Neural progenitor cell (in vitro differentiated cells): Measurements from ENCODE around the gene IFNK. TPM values are rescaled to one million over a fixed set of nuclear protein-coding genes. Genes with fewer than 3 reads are reported as not detected.

Experiments used
- DNase-seq: peaks from one replicate; pipeline ENCODE4 v3.0.0-alpha.2; 2016; ENCODE audit warnings: low spot score
- H2AFZ ChIP-seq: fragments of 200-600 bp; sonication (generic); replicated peaks from 2 replicates; pipeline ENCODE4 v1.6.1; 2016; ENCODE audit warnings: antibody characterized with exemption
- H3F3A ChIP-seq: fragments of 200-600 bp; sonication (generic); 2 replicates; pipeline ENCODE4 v1.6.1; 2016; ENCODE audit warnings: antibody characterized with exemption, low read depth
- H3K27ac ChIP-seq: fragments of 200-600 bp; sonication (generic); 2 replicates; pipeline ENCODE4 v1.5.1; 2016; ENCODE audit warnings: mild to moderate bottlenecking
- H3K27me3 ChIP-seq: fragments of 200-600 bp; sonication (generic); 2 replicates; pipeline ENCODE4 v1.6.1; 2016; ENCODE audit warnings: mild to moderate bottlenecking, moderate library complexity
- H3K36me3 ChIP-seq: fragments of 200-600 bp; sonication (generic); 2 replicates; pipeline ENCODE4 v1.5.1; 2016
- H3K4me1 ChIP-seq: fragments of 200-600 bp; sonication (generic); 2 replicates; pipeline ENCODE4 v1.6.1; 2016; ENCODE audit warnings: mixed run types
- H3K4me2 ChIP-seq: fragments of 200-600 bp; sonication (generic); 2 replicates; pipeline ENCODE4 v1.6.1; 2016
- H3K4me3 ChIP-seq: fragments of 200-600 bp; sonication (generic); 2 replicates; pipeline ENCODE4 v1.5.1; 2016
- H3K79me2 ChIP-seq: fragments of 200-600 bp; sonication (generic); 2 replicates; pipeline ENCODE4 v1.6.1; 2016; ENCODE audit warnings: low read depth
- H3K9ac ChIP-seq: fragments of 200-600 bp; sonication (generic); 2 replicates; pipeline ENCODE4 v1.6.1; 2016
- H3K9me3 ChIP-seq: fragments of 200-600 bp; sonication (generic); 2 replicates; pipeline ENCODE4 v1.5.1; 2016; ENCODE audit warnings: low read depth
- H4K20me1 ChIP-seq: fragments of 200-600 bp; sonication (generic); 2 replicates; pipeline ENCODE4 v1.6.1; 2016; ENCODE audit warnings: low read depth
- H3K27ac Mint-ChIP-seq: 3 replicates; pipeline ENCODE4 v1.8.0; 2021; ENCODE audit warnings: mixed read lengths
- H3K27me3 Mint-ChIP-seq: 2 replicates; pipeline ENCODE4 v1.8.0; 2022; ENCODE audit warnings: low read depth, mild to moderate bottlenecking, inconsistent platforms, moderate library complexity, mixed read lengths; ENCODE audit not compliant: insufficient read depth
- H3K36me3 Mint-ChIP-seq: 3 replicates; pipeline ENCODE4 v1.8.0; 2021; ENCODE audit warnings: mixed read lengths
- H3K4me1 Mint-ChIP-seq: 3 replicates; pipeline ENCODE4 v1.8.0; 2021; ENCODE audit warnings: mixed read lengths
- H3K4me3 Mint-ChIP-seq: 3 replicates; pipeline ENCODE4 v1.8.0; 2021; ENCODE audit warnings: mild to moderate bottlenecking, moderate library complexity, mixed read lengths
- H3K9me3 Mint-ChIP-seq: 3 replicates; pipeline ENCODE4 v1.8.0; 2020; ENCODE audit warnings: mixed read lengths
- EZH2 ChIP-seq: fragments of 200-600 bp; sonication (generic); IDR thresholded peaks from 2 replicates; pipeline ENCODE4 v1.6.1; 2017; ENCODE audit warnings: antibody characterized with exemption, mild to moderate bottlenecking, moderate library complexity
- EZH2phosphoT487 ChIP-seq: fragments of 200-600 bp; sonication (generic); IDR thresholded peaks from 2 replicates; pipeline ENCODE4 v1.6.1; 2017; ENCODE audit warnings: antibody characterized with exemption
- total RNA-seq: library from RNA; depleted of rRNA; stranded (reverse); fragments of >200 nt; gene quantifications from 2 replicates; pipeline ENCODE4 v1.2.3, GENCODE V29; 2015; ENCODE audit warnings: low replicate concordance
- TF ChIP-seq, protein P1 (sequence below): fragments of 200-600 bp; sonication (generic); IDR thresholded peaks from 2 replicates; pipeline ENCODE4 v1.5.1; 2017; ENCODE audit warnings: antibody characterized with exemption, mild to moderate bottlenecking

Gene IFNK
- total RNA-seq, 1 donor from 2014 or later: not detected

DNA sequence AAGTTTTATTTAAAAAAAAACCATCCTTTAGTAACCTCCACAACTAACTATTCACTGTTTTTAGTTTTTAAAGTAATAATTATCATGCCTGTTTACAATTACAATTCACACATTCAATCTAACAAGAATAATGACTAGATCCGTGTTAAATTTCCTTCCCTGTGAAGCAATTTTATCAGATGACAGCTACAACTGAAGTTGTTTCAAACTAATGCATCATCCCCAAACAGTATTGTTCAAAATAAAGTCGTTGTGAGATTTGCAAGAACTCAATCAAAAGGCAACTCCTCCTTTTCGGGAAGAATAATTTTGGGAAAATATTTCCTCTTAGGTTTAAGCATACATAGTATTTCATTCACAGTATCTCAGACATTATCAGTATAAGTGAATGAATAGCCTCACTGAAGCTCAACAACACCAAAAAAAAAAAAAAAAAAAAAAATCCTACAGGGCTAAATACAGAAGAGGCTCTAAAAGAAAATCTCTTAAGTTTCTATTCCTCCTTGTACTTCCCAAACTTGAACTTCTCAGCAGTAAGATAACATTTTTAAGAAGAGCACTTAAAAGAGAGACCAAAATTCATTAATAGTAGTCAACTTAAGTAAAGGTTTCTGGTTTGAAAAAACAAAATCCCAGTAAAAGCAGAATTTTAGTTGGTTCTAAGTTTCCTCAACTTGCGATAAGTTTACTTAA is 39.8 kb downstream of the IFNK start:
- Histone ChIP-seq H3K9ac (no peak overlapping the region), H3K27me3 (no peaks in the 10 kb centered on the region), H3K4me3 (no peak overlapping the region), H3K79me2 (peaks cover 27% of the 10 kb centered on the region), H4K20me1 (peaks cover 7% of the 10 kb centered on the region), H3K9me3 (no peaks in the 10 kb centered on the region), H3F3A (no peaks in the 10 kb centered on the region), H3K4me2 (no peak overlapping the region), H2AFZ (no peak overlapping the region), H3K36me3 (peaks cover 42% of the 10 kb centered on the region), H3K27ac (no peak overlapping the region), H3K4me1 (no peaks in the 10 kb centered on the region)
- TF ChIP-seq EZH2 (no peak), EZH2phosphoT487 (no peak)
- TF ChIP-seq, protein P1, sequence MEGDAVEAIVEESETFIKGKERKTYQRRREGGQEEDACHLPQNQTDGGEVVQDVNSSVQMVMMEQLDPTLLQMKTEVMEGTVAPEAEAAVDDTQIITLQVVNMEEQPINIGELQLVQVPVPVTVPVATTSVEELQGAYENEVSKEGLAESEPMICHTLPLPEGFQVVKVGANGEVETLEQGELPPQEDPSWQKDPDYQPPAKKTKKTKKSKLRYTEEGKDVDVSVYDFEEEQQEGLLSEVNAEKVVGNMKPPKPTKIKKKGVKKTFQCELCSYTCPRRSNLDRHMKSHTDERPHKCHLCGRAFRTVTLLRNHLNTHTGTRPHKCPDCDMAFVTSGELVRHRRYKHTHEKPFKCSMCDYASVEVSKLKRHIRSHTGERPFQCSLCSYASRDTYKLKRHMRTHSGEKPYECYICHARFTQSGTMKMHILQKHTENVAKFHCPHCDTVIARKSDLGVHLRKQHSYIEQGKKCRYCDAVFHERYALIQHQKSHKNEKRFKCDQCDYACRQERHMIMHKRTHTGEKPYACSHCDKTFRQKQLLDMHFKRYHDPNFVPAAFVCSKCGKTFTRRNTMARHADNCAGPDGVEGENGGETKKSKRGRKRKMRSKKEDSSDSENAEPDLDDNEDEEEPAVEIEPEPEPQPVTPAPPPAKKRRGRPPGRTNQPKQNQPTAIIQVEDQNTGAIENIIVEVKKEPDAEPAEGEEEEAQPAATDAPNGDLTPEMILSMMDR: no peak
- no peak overlapping the region for H3K27ac Mint-ChIP-seq
- DNase-seq: no peak
- peaks cover 18% of the 10 kb centered on the region for H3K36me3 Mint-ChIP-seq
- no peaks in the 10 kb centered on the region for H3K9me3 Mint-ChIP-seq
- no peaks in the 10 kb centered on the region for H3K27me3 Mint-ChIP-seq
- H3K4me1 Mint-ChIP-seq: no peaks in the 10 kb centered on the region
- H3K4me3 Mint-ChIP-seq: no peak overlapping the region

DNA sequence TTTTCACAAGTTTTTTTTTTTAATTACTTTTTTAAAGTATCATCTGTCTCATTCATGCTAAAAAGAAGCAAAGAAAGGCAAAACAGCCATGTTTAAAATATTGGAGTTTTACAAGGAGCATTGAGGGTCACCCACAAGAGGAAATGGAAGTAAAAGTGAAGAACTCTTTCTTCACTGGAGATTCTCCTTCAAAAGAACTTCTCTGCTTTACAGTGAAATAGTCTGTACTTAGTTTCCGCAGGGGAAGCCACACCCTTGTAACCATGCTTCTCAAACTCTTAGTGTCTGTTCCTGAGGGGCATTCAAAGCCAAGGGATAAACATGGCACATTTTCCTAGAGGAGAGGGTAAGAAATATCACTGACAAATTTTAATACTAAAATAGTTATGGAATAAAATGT is 40.6 kb downstream of the IFNK start:
- no peaks in the 10 kb centered on the region for H3K27me3 Mint-ChIP-seq
- no peak overlapping the region for H3K4me3 Mint-ChIP-seq
- no peaks in the 10 kb centered on the region for H3K27me3 ChIP-seq
- H3K4me1 Mint-ChIP-seq: no peaks in the 10 kb centered on the region
- H3K27ac ChIP-seq: no peak overlapping the region
- no peak for DNase-seq
- H3K4me3 ChIP-seq: no peak overlapping the region
- H3K79me2 ChIP-seq: peaks cover 35% of the 10 kb centered on the region
- H3K4me2 ChIP-seq: no peak overlapping the region
- no peaks in the 10 kb centered on the region for H3K9me3 Mint-ChIP-seq
- H3K36me3 Mint-ChIP-seq: peaks cover 16% of the 10 kb centered on the region
- TF ChIP-seq EZH2 (no peak), EZH2phosphoT487 (no peak)
- TF ChIP-seq, protein P1: no peak
- H4K20me1 ChIP-seq: peaks cover 12% of the 10 kb centered on the region
- peaks cover 39% of the 10 kb centered on the region for H3K36me3 ChIP-seq
- no peaks in the 10 kb centered on the region for H3K9me3 ChIP-seq
- H3K9ac ChIP-seq: no peak overlapping the region
- H3F3A ChIP-seq: no peaks in the 10 kb centered on the region
- H3K4me1 ChIP-seq: no peaks in the 10 kb centered on the region
- H2AFZ ChIP-seq: no peak overlapping the region
- no peak overlapping the region for H3K27ac Mint-ChIP-seq

DNA sequence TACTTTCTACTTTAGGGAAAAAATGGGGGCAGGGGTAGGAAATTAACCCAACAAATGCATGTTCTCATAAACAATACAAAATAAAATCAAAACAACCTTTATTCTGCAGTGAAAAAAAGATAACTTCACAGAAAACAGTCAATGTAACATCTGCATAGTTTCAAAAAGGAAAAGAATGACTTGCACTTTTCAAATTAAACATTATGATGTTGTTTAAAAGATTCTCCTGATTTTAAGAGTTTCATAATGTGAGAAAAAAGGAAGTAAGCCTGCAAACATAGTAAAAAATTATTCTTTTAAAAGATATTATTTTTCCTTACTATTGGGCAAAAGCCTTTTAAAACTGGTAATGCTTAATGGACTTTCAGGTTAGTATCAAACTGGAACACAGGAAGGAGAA is 41.6 kb downstream of the IFNK start:
- H3K36me3 ChIP-seq: peaks cover 31% of the 10 kb centered on the region
- peaks cover 17% of the 10 kb centered on the region for H3K36me3 Mint-ChIP-seq

DNA sequence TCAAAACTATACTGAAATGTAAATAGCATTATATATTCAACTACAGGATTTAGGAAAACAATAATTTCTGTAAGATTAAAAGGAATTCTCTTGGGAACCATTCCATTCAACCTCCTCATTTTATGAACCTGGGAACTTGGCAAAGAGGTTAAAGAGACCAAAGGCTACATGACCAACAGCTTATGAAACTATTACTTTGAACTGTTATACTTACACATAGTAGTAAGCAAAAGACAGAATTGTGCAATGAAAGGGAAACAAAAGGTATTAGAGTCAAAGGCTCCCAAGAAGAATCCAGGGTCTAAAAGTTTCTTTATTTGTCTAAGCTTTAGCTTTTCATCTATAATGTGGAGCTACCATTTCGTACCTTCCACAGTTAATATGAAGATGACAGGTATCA is 42.0 kb downstream of the IFNK start:
- no peak overlapping the region for H3K27ac Mint-ChIP-seq
- peaks cover 27% of the 10 kb centered on the region for H3K36me3 ChIP-seq

More for the DNA sequence above, 41.6 kb downstream of the IFNK start:
- Histone ChIP-seq H3K27ac (no peak overlapping the region), H3K4me1 (no peaks in the 10 kb centered on the region), H3K79me2 (peaks cover 45% of the 10 kb centered on the region), H3K4me3 (no peak overlapping the region), H4K20me1 (peaks cover 12% of the 10 kb centered on the region), H3F3A (no peaks in the 10 kb centered on the region), H3K27me3 (no peaks in the 10 kb centered on the region), H2AFZ (no peak overlapping the region), H3K9me3 (no peaks in the 10 kb centered on the region), H3K4me2 (no peak overlapping the region), H3K9ac (no peak overlapping the region)
- H3K9me3 Mint-ChIP-seq: no peaks in the 10 kb centered on the region
- H3K27me3 Mint-ChIP-seq: no peaks in the 10 kb centered on the region
- H3K4me3 Mint-ChIP-seq: no peak overlapping the region
- no peak overlapping the region for H3K27ac Mint-ChIP-seq
- TF ChIP-seq EZH2phosphoT487 (no peak), EZH2 (no peak)
- no peak for DNase-seq
- peaks cover under 1% of the 10 kb centered on the region for H3K4me1 Mint-ChIP-seq

More for the DNA sequence above, 42.0 kb downstream of the IFNK start:
- Histone ChIP-seq H4K20me1 (peaks cover 13% of the 10 kb centered on the region), H3K27me3 (no peaks in the 10 kb centered on the region), H3K9me3 (no peaks in the 10 kb centered on the region), H3K4me2 (no peak overlapping the region), H3K4me1 (no peaks in the 10 kb centered on the region), H3F3A (no peaks in the 10 kb centered on the region), H3K9ac (no peak overlapping the region), H3K79me2 (peaks cover 49% of the 10 kb centered on the region), H3K27ac (no peak overlapping the region), H2AFZ (no peak overlapping the region), H3K4me3 (no peak overlapping the region)
- Mint-ChIP-seq H3K4me3 (no peak overlapping the region), H3K36me3 (peaks cover 20% of the 10 kb centered on the region), H3K4me1 (peaks cover 4% of the 10 kb centered on the region), H3K9me3 (no peaks in the 10 kb centered on the region), H3K27me3 (no peaks in the 10 kb centered on the region)
- no peak for DNase-seq
- TF ChIP-seq EZH2phosphoT487 (no peak), EZH2 (no peak)
- TF ChIP-seq, protein P1: no peak
